OCI-LY7 (cell line): ENCODE results near the gene CNIH3.

Experiments used
- CTCF ChIP-seq: fragments of 200-600 bp; sonication (generic); conservative IDR thresholded peaks from 2 replicates; pipeline ENCODE4 v1.5.1; 2014; ENCODE audit warnings: mild to moderate bottlenecking, antibody characterized with exemption, low read length, moderate library complexity, mixed read lengths
- EZH2phosphoT487 ChIP-seq: fragments of 200-600 bp; sonication (generic); IDR thresholded peaks from 2 replicates; pipeline ENCODE4 v1.6.1; 2018; ENCODE audit warnings: low read depth, borderline replicate concordance, mild to moderate bottlenecking, mixed run types, antibody characterized with exemption, low read length, moderate library complexity, mixed read lengths

GRCh38 chr1:224580006-224580405 is 36.1 kb upstream of the CNIH3 start:
- no peak for TF ChIP-seq CTCF
- TF ChIP-seq EZH2phosphoT487 = no peak
